HEK293 (cell line): Measurements from ENCODE around the gene ADAMTSL4.

Experiments
- CTCF ChIA-PET: fragments of 350-600 bp; formaldehyde crosslinking; extraction: SDS; loops from one replicate; lab custom pipeline; 2021; ENCODE audit warnings: antibody characterized with exemption; lab: Yijun Ruan, JAX
- POLR2A ChIA-PET: fragments of 300-600 bp; formaldehyde crosslinking; extraction: SDS; loops from one replicate; lab custom pipeline; 2020; ENCODE audit warnings: antibody characterized with exemption, inconsistent platforms; lab: Yijun Ruan, JAX
- H3K27ac ChIP-seq: fragments of 200-500 bp; sonication (Bioruptor generic); 2 replicates; pipeline ENCODE4 v1.5.1; 2014; ENCODE audit warnings: low read depth, low read length, control low read depth, inconsistent platforms; ENCODE audit errors: extremely low read depth
- H3K36me3 ChIP-seq, 2 experiments: fragments of 200-500 bp in 1 of 2; sonication (Bioruptor generic) in 1 of 2; 1 replicate in 1 of 2; 2 replicates in 1 of 2; pipeline ENCODE4 v1.5.1; 2014 to 2017; ENCODE audit warnings: inconsistent platforms in 2 of 2, low read length in 2 of 2; ENCODE audit not compliant: control insufficient read depth in 2 of 2, insufficient read depth in 1 of 2
- H3K4me1 ChIP-seq: fragments of 200-500 bp; sonication (Bioruptor generic); 2 replicates; pipeline ENCODE4 v1.5.1; 2014; ENCODE audit warnings: mild to moderate bottlenecking, low read length, inconsistent platforms; ENCODE audit not compliant: control insufficient read depth, insufficient read depth
- H3K4me3 ChIP-seq: 2 replicates; pipeline ENCODE4 v1.5.1; 2011; ENCODE audit warnings: low read depth, mild to moderate bottlenecking, control low read depth, low read length, moderate library complexity
- H3K9me3 ChIP-seq: fragments of 200-500 bp; sonication (Bioruptor generic); 2 replicates; pipeline ENCODE4 v1.5.1; 2014; ENCODE audit warnings: low read depth, low read length, inconsistent platforms; ENCODE audit not compliant: control insufficient read depth, insufficient read depth
- HOXC10 ChIP-seq: sonication (generic); formaldehyde crosslinking; IDR thresholded peaks from 2 replicates; pipeline ENCODE4 v1.8.1; 2023; ENCODE audit warnings: mild to moderate bottlenecking, missing genetic modification reagents
- KLF8 ChIP-seq: fragments of 450-650 bp; formaldehyde crosslinking; IDR thresholded peaks from 2 replicates; pipeline ENCODE4 v1.5.1; 2016; ENCODE audit warnings: missing biosample characterization, missing genetic modification characterization
- SCRT1 ChIP-seq: fragments of 450-650 bp; formaldehyde crosslinking; IDR thresholded peaks from 2 replicates; pipeline ENCODE4 v1.5.1; 2016; ENCODE audit warnings: missing biosample characterization, missing genetic modification characterization, borderline replicate concordance
- SCRT2 ChIP-seq: fragments of 450-650 bp; formaldehyde crosslinking; IDR thresholded peaks from 2 replicates; pipeline ENCODE4 v1.5.1; 2016; ENCODE audit warnings: missing biosample characterization, missing genetic modification characterization
- SETDB1 ChIP-seq: IDR thresholded peaks from one replicate; pipeline ENCODE4 v1.6.1; 2017; ENCODE audit warnings: mild to moderate bottlenecking, low read length, moderate library complexity, mixed read lengths; ENCODE audit not compliant: insufficient read length
- ZBTB17 ChIP-seq: fragments of 450-650 bp; formaldehyde crosslinking; IDR thresholded peaks from 2 replicates; pipeline ENCODE4 v1.5.1; 2016; ENCODE audit warnings: missing biosample characterization, missing genetic modification characterization
- ZNF211 ChIP-seq: fragments of 450-650 bp; formaldehyde crosslinking; IDR thresholded peaks from 2 replicates; pipeline ENCODE4 v1.5.1; 2016; ENCODE audit warnings: low read depth, missing biosample characterization, missing genetic modification characterization
- ZNF660 ChIP-seq: fragments of 450-650 bp; IDR thresholded peaks from 2 replicates; pipeline ENCODE4 v1.5.1; 2018; ENCODE audit warnings: missing biosample characterization, mild to moderate bottlenecking, missing genetic modification characterization
- ZNF707 ChIP-seq: fragments of 450-650 bp; formaldehyde crosslinking; IDR thresholded peaks from 2 replicates; pipeline ENCODE4 v1.5.1; 2016; ENCODE audit warnings: missing biosample characterization, missing genetic modification characterization
- ZNF768 ChIP-seq: fragments of 450-650 bp; formaldehyde crosslinking; IDR thresholded peaks from 2 replicates; pipeline ENCODE4 v1.5.1; 2018; ENCODE audit warnings: missing biosample characterization, mild to moderate bottlenecking, missing genetic modification characterization
- ZNF843 ChIP-seq: fragments of 450-650 bp; formaldehyde crosslinking; IDR thresholded peaks from 2 replicates; pipeline ENCODE4 v1.5.1; 2016; ENCODE audit warnings: missing biosample characterization, missing genetic modification characterization
- TF ChIP-seq, protein P1 (sequence below): fragments of 450-650 bp; formaldehyde crosslinking; IDR thresholded peaks from 2 replicates; pipeline ENCODE4 v1.5.1; 2016; ENCODE audit warnings: missing biosample characterization, missing genetic modification characterization
- TF ChIP-seq, protein P2 (sequence below): fragments of 450-650 bp; formaldehyde crosslinking; IDR thresholded peaks from 2 replicates; pipeline ENCODE4 v1.5.1; 2016; ENCODE audit warnings: missing biosample characterization, missing genetic modification characterization
- TF ChIP-seq, protein P3 (sequence below): fragments of 450-650 bp; formaldehyde crosslinking; IDR thresholded peaks from 2 replicates; pipeline ENCODE4 v1.5.1; 2016; ENCODE audit warnings: missing biosample characterization, missing genetic modification characterization

The ADAMTSL4 gene

DNA sequence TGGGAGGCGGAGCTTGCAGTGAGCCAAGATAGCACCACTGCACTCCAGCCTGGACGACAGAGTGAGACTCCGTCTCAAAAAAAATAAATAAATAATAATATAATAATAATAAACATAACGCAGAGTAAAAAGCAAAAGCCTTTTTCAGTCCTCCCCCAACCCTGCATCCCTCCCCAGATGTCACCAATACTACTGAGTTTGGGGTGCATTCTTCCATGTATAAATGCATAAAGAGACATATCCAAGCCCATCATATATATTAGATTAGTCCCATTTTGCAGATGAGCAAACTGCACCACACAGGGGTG, 930 bp upstream of the ADAMTSL4 start:
- TF ChIP-seq, protein P1, sequence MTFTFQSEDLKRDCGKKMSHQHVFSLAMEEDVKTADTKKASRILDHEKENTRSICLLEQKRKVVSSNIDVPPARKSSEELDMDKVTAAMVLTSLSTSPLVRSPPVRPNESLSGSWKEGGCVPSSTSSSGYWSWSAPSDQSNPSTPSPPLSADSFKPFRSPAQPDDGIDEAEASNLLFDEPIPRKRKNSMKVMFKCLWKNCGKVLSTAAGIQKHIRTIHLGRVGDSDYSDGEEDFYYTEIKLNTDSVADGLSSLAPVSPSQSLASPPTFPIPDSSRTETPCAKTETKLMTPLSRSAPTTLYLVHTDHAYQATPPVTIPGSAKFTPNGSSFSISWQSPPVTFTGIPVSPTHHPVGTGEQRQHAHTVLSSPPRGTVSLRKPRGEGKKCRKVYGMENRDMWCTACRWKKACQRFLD (tag by site-specific recombination): no peak
- TF ChIP-seq ZNF707 (tag by site-specific recombination) (no peak), SETDB1 (no peak), HOXC10 (CRISPR knock-in tag) (no peak), KLF8 (tag by site-specific recombination) (no peak)
- Histone ChIP-seq H3K4me1 (no peaks in the 10 kb centered on the region; the same call in 1 of the 2 replicates), H3K9me3 (no peaks in the 10 kb centered on the region), H3K27ac (no peak overlapping the region), H3K4me3 (peak overlapping the region; percentile 50; the same call in 1 of the 2 replicates), H3K36me3 (no peaks in the 10 kb centered on the region)
- ChIA-PET CTCF (interaction anchor here (0.5 to 8.8 kb wide), 6 partner anchors 9 to 70 kb away, joined by 3 to 73 read pairs (median 5); no protein-coding TSS in a partner anchor), POLR2A (interaction anchor here (0.9 to 2.5 kb wide), 6 partner anchors 10 to 149 kb away, joined by 3 to 10 read pairs (median 4); partner anchors contain the start of genes ENSA, GOLPH3L and MCL1)

GRCh38 chr1:150549496-150550221, 451 bp downstream of the ADAMTSL4 start:
- Histone ChIP-seq H3K4me3 (peak overlapping the region; percentile 50), H3K4me1 (no peaks in the 10 kb centered on the region), H3K9me3 (no peaks in the 10 kb centered on the region), H3K36me3 (no peaks in the 10 kb centered on the region), H3K27ac (no peak overlapping the region)
- peak; percentile 77 for TF ChIP-seq SCRT2 (tag by site-specific recombination)
- no peak for TF ChIP-seq ZNF768 (tag by site-specific recombination)
- no peak for TF ChIP-seq ZNF211
- no peak for TF ChIP-seq ZNF843
- TF ChIP-seq ZNF660 (tag by site-specific recombination): no peak
- no peak for TF ChIP-seq ZBTB17 (tag by site-specific recombination)
- TF ChIP-seq SCRT1 (tag by site-specific recombination): 0 out of 2 replicates have a peak, but pooled peaks have one; percentile 21
- TF ChIP-seq, protein P2, sequence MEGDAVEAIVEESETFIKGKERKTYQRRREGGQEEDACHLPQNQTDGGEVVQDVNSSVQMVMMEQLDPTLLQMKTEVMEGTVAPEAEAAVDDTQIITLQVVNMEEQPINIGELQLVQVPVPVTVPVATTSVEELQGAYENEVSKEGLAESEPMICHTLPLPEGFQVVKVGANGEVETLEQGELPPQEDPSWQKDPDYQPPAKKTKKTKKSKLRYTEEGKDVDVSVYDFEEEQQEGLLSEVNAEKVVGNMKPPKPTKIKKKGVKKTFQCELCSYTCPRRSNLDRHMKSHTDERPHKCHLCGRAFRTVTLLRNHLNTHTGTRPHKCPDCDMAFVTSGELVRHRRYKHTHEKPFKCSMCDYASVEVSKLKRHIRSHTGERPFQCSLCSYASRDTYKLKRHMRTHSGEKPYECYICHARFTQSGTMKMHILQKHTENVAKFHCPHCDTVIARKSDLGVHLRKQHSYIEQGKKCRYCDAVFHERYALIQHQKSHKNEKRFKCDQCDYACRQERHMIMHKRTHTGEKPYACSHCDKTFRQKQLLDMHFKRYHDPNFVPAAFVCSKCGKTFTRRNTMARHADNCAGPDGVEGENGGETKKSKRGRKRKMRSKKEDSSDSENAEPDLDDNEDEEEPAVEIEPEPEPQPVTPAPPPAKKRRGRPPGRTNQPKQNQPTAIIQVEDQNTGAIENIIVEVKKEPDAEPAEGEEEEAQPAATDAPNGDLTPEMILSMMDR (tag by site-specific recombination): no peak
- TF ChIP-seq, protein P3, sequence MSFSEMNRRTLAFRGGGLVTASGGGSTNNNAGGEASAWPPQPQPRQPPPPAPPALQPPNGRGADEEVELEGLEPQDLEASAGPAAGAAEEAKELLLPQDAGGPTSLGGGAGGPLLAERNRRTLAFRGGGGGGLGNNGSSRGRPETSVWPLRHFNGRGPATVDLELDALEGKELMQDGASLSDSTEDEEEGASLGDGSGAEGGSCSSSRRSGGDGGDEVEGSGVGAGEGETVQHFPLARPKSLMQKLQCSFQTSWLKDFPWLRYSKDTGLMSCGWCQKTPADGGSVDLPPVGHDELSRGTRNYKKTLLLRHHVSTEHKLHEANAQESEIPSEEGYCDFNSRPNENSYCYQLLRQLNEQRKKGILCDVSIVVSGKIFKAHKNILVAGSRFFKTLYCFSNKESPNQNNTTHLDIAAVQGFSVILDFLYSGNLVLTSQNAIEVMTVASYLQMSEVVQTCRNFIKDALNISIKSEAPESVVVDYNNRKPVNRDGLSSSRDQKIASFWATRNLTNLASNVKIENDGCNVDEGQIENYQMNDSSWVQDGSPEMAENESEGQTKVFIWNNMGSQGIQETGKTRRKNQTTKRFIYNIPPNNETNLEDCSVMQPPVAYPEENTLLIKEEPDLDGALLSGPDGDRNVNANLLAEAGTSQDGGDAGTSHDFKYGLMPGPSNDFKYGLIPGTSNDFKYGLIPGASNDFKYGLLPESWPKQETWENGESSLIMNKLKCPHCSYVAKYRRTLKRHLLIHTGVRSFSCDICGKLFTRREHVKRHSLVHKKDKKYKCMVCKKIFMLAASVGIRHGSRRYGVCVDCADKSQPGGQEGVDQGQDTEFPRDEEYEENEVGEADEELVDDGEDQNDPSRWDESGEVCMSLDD (tag by site-specific recombination): no peak
- ChIA-PET POLR2A (interaction anchor here (0.9 to 2.5 kb wide), 7 partner anchors 12 to 89 kb away, joined by 3 to 10 read pairs (median 5); partner anchors contain the start of genes ENSA, FALEC and MCL1), CTCF (interaction anchor here (8.8 kb wide), 1 partner anchor 10 kb away, joined by 73 read pairs; no protein-coding TSS in a partner anchor)
